GM23248 (cell line): ENCODE results near the gene PGA5.

Source experiments
- EZH2 ChIP-seq: fragments of 200-600 bp; sonication (generic); IDR thresholded peaks from 2 replicates; pipeline ENCODE4 v1.6.1; 2018; ENCODE audit warnings: antibody characterized with exemption, mild to moderate bottlenecking; ENCODE audit not compliant: insufficient read depth, poor library complexity, severe bottlenecking
- EZH2phosphoT487 ChIP-seq: fragments of 200-600 bp; sonication (generic); IDR thresholded peaks from 2 replicates; pipeline ENCODE4 v1.6.1; 2018; ENCODE audit warnings: antibody characterized with exemption, moderate library complexity, mild to moderate bottlenecking, low read depth; ENCODE audit not compliant: insufficient read depth

GRCh38 chr11:61194169-61194671 lies 46.8 kb upstream of the PGA5 start:
- TF ChIP-seq EZH2: no peak
- no peak for TF ChIP-seq EZH2phosphoT487
